Stimulated activated CD4-positive, alpha-beta T cell treated with anti-CD3 and anti-CD28 coated beads, Interleukin-4, amount 100 ng/mL, for 4 hours (primary cell): ENCODE data around the gene WDR12.
"Not testable (repeated sequence)": the region's sequence is repeated elsewhere in the genome, so short reads cannot be mapped to it uniquely, and the experiment has no call there.

Source experiments
- DNase-seq, 2 experiments: peaks; one replicate each; pipeline ENCODE4 v3.0.0-alpha.2; 2020

WDR12 gene

GRCh38 chr2:202883987-202884675, 27.3 kb downstream of the WDR12 start:
- no peak for DNase-seq

GRCh38 chr2:202881570-202881969, 29.9 kb downstream of the WDR12 start:
- no peak for DNase-seq

- no peak for DNase-seq
These were observed 33.8 kb downstream of the WDR12 start for GRCh38 chr2:202877699-202878098.

GRCh38 chr2:202871300-202872141, 40.0 kb downstream of the WDR12 start, which contains the start of gene ICA1L:
Gene ICA1L, minus strand, starts transcription at chr2:202871766. Its CDS starts 42,757 bp downstream, at chr2:202829009.
- DNase-seq, result peak; percentile 37 to 49

- DNase-seq, result peak; percentile 53 to 56
These were observed 40.8 kb downstream of the WDR12 start for GRCh38 chr2:202870431-202871299.

GRCh38 chr2:202861987-202862386, 49.5 kb downstream of the WDR12 start:
- no peak for DNase-seq

GRCh38 chr2:202858601-202859000, 52.9 kb downstream of the WDR12 start:
- DNase-seq, result no peak

GRCh38 chr2:202849343-202849742, 62.1 kb downstream of the WDR12 start:
- not testable (repeated sequence) for DNase-seq

- DNase-seq, result no peak
These were observed 62.7 kb downstream of the WDR12 start for GRCh38 chr2:202848813-202849212.

GRCh38 chr2:202847693-202848524, 63.6 kb downstream of the WDR12 start:
- no peak for DNase-seq

GRCh38 chr2:202844656-202845055, 66.8 kb downstream of the WDR12 start:
- DNase-seq, result no peak

GRCh38 chr2:202842690-202843089, 68.8 kb downstream of the WDR12 start:
- no peak for DNase-seq

- no peak for DNase-seq
These were observed 70.2 kb downstream of the WDR12 start for GRCh38 chr2:202841090-202841867.

- DNase-seq, result peak in 1 of 2 experiments; percentile 17
These were observed 79.9 kb downstream of the WDR12 start for GRCh38 chr2:202831242-202832220.

GRCh38 chr2:202824901-202825300, 86.6 kb downstream of the WDR12 start:
- DNase-seq, result no peak
